Left cardiac atrium (tissue), 4 donors: Measurements from ENCODE around the gene DOCK9. TPM values are rescaled to one million over a fixed set of nuclear protein-coding genes. Genes with fewer than 3 reads are reported as not detected.
A peak's percentile ranks its signal among the peaks of the same experiment; 100 is the strongest.

Experiments used
- ATAC-seq, 2 donors: fragments of 200-7000 bp; cut with Tn5 transposase; one replicate each; pipeline ENCODE4 v1.9.1; 2020; ENCODE audit warnings: mild to moderate bottlenecking in 2 of 2, moderate library complexity in 2 of 2
- DNase-seq: peaks from one replicate; pipeline ENCODE4 v3.0.0-alpha.2; 2020
- intact Hi-C, 2 donors: fragments of 100-400 bp; cut with DNase I; formaldehyde crosslinking; loops; one replicate each; pipeline versions ENCODE4 v1.14.1 to v1.15.1; 2022 to 2023
- total RNA-seq, 2 donors: library from RNA; stranded (reverse); fragmentation: NEBNext Ultra II Directional; extraction: Animal tissue kit (Norgen Biotek cat#: 25700); gene quantifications; one replicate each; pipeline ENCODE4 v1.2.1, GENCODE V29; 2021
- donor health status: DM: no; HTN: yes; CAD: no.
- donor health status: DM: no; HTN: yes; CAD: no; lungs with severe emphysema.
- donor health status: DM: yes; HTN: yes; CAD: no.
- donor health status: Dilated cardiomyopathy.

Gene DOCK9
- total RNA-seq, 2 donors from 2014 or later = 42.1 to 67.5 TPM

DNA sequence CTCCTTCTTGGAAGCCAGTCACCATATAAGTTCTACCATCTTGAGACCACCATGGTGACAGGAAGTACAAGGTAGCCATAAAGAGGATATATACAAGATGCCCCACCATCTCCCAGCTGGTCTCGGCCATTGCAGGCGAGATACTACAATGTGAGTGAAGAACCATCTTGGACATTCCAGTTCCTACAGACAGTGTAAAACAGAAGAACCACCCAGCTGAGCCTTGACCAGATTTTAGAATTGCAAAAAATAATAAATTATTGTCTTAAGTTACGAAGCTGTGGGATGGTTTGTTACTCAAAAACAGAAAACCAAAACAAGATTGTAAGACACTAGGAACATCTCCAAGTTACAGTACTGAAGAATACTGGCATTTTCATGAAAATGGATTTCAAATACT, 43.6 kb downstream of the DOCK9 start:
- DNase-seq (no peak), ATAC-seq (no peak)
- intact Hi-C loops = no loop called here

DNA sequence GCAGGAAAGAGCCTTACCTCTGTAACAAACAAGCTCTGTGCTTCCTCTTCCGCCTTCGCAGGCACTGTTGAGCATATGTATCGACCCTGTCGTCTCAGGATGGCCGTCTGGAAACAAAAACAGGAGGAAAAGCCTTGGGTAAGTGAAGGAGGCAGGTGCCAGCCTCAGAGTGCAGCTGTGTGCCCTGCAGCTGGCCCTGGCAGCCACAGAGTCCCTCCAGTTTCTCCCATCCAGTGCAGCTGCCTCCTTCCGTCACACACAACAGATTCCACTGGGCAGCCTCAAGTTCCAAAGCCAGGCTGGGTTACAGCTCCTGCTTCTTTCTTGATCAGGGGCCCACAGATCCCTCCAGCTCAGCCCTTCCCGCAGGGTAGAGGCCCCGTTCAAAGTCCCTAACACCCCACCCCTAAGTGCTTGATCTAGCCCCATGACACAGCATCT, 47.7 kb downstream of the DOCK9 start:
- intact Hi-C loops = no loop called here
- ATAC-seq (no peak), DNase-seq (no peak)

DNA sequence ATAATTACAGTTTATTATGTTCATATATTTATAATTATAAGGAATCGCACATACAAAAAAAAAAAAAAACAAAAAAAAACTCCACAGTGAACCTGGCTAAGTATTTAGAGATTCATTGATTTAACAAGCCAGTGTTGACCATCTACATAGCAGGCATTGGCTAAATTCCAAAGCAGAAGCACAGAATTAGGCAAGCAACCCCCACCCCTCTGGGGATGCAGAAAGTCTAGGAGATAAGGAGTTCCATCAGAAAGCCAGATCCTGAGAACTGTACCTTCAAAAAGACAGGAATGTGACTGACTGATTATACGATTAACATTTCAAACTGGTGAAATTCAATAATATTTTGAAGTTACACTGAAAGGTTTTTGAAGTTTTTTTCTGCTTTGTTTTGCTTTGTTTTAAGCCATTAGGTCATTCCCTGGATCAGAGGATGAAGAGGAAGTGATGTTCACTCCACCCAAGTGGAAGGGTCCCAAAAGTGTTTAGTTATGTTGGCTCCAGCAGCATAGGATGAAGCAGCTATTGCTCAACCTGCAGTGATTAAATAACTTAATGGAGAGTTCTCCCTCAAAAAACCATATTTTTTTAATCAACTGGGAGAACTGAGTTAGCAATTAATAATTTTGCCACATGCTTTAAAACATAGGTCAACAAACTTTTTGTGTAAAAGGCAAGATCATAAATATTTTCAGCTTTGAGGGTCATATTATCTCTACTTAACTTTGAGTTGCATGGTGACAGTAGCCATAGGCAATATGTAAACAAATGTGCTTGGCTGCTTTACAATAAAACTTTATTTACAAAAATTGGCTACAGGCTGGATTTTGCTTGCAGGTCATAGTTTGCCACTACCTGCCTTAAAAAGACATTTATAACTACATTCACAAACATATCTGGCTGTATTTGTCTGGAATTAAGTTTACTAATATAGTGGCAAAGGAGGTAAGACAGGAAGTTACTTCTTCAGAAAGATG, 49.6 kb downstream of the DOCK9 start:
- DNase-seq (peak; percentile 48), ATAC-seq (peak; percentile 85 to 96)

DNA sequence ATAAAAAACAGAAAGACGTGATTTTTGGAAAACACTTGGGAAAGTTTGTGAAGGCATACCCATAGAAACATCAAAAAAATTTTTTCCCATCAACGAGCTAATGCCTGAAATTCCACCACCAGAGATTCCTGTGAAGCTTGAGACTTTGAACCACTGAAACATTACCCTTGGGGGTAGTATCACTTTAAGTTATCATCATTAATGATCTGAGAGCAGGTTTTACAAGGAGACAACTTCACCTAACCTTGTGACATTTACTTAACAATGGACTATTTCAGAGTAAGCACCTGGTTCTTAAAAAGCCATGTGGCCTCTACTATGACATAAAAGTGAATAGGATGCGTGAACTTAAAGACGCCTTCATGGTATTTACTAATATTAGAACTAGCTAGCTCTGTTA, 51.9 kb downstream of the DOCK9 start:
- intact Hi-C loops = no loop called here
- ATAC-seq (no peak), DNase-seq (no peak)

More for the DNA sequence above, 49.6 kb downstream of the DOCK9 start:
- intact Hi-C loops = no loop called here

DNA sequence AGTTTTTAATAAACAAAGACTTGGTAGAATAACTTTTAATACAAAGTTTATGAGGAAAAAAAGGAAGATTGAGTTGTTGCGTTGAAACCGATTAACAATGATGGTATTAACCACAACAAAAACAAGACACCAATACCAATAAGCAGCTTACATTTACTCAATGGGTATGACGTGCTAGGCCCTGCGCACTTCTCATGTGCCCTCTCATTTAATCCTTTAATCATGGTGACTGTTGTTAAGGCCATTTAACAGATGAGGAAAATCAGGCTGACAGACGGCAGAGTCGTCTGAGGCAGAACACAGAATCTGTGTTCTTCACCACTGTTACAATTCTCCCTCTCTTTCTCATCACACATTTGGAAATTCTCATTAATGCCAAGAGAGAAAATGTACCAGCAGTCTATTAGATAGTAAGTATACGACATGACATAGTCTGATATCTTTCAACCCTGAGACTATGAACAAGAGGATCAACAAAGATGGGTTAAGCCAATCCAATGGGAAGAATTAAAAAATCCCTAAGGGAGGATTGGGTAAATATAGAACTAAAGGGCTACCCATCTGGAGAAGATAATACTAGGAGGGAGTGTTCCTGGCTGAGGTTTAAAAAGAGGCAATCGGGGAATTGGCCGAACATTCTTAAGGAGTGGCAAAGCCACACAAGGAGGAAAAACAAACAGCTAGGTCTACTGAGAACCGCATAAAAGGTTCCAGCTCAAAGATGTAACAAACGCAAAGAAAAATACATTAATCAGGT, 54.0 kb downstream of the DOCK9 start:
- peak in 1 of 2 donors; percentile 56 for ATAC-seq
- DNase-seq = no peak
- intact Hi-C loops = no loop called here

DNA sequence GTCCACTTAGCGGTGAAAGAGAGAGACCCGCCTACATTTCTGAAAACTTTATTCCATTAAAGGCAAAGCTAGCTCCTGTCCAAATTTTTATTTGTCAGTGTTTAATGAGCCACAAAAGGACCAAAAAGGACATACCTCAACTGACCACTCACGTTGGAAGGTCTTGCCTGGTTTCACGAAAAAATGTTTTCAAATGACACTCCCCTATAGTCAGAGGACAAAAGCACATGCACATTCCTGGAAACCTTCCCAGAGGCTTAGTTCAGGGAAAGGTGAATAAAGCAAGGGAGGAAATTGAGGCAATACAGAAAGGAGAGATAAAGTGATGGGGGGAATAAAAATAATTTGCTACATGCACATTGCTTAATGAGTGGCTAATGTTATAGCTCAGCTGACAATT, 55.6 kb downstream of the DOCK9 start:
- no peak for DNase-seq
- ATAC-seq = no peak
- intact Hi-C loops = no loop called here

DNA sequence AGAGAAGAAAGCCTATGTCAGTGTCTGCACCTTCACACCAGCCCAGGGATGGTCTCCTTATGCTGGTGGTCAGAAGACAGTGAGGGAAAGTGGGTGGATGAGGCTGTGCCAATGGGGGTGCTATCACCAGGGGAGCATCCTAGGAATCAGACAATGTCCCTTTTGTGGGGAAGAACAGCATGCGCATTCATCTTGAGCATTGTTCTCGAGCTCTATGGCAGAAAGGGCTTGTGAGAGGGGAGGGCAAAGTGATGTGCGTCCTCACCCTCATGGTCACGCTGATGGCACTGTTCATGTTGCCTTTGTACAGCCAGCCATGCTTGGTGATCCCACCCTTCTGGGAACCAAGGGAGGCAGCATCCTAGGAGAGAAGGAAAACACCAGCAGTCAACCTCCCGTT, 56.1 kb downstream of the DOCK9 start:
- ATAC-seq = no peak
- intact Hi-C loops = no loop called here
- DNase-seq = no peak

DNA sequence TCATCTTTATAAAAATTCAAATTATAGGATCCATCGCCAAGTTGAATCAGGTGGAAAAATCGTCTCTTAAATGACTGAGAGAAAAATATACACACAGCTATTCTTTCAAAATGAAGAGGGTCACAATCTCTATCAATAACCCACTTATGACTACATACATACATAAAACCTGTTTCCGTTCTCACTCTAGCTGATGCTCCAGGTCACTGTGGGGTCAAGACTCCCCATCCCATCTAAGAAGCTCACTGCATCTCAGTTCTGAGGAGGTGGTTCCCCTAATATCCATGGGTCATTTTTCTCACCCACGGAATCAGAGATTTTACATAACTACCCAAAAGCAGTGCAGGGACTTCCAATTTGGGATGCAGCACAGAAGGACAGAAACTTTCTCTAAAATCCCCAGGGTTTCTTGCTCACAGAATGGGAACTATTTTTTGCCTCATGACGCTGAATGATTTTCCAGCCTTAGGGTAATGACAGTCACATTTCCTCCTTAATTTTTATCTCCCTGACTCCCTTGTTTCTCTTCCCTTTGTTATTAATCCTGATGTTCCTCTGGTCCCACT, 56.8 kb downstream of the DOCK9 start:
- no peak for DNase-seq
- ATAC-seq = no peak
- intact Hi-C loops = no loop called here

DNA sequence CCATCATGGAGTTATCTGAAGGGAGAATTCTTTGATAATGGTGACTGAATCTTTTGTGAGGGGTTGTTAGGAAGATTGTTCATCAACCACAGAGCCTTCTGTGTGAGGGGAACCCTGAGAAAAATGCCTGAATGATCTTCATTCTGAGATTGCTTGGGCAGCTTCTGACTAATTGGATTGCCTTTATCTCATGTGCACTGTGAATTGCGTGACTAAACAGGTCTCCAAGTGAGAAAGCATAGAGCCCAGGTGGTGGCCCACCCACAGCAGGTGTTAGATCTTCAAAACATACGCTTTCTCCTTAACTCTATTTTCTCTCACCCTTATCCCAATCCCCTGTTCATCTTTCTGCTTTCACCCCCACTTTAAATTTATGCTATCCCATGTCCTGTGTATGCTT, 58.3 kb downstream of the DOCK9 start:
- DNase-seq = no peak
- ATAC-seq = no peak
- intact Hi-C loops = loop anchor here in 1 of 2 donors (10.0 kb wide), 1 partner anchor 45 kb away; no protein-coding TSS in a partner anchor

DNA sequence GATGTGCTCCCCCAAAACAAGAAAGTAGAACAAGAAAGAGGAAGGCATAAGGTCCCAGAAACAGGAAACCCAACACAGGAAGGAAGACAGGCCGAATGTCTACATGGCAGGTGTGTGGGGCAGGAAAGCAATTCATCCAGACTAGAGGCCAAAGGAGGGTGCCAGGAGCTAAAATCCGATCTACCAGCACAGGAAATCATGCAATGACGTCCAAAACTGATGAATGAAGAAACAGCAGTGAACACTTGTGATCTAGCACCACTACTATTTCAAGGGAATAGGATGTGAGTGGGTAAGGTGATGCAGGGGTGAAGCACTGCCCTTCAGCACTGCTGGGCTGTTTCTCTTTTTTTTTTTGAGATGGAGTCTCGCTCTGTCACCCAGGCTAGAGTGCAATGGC, 59.1 kb downstream of the DOCK9 start:
- DNase-seq = no peak
- ATAC-seq = no peak
- intact Hi-C loops = loop anchor here in 1 of 2 donors (10.0 kb wide), 1 partner anchor 46 kb away; no protein-coding TSS in a partner anchor

DNA sequence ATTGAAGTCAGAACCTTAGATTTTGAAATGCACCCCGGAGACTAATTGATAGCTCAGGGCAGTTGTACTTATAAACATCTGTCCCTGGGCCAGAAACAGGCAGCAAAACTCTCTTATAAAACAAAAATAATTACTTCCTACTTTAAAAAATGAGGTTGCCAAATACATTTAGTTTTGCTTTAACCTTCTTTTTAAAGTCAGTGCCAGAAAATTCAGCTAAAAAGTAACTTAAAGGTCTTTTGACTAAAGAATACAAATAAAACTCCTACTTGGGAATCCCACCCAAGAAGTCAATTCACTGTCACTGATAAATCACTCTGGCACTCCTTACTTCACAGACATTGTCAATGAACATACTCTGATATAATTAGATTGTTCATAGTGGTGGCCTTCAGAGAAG, 60.7 kb downstream of the DOCK9 start:
- DNase-seq = no peak
- ATAC-seq = no peak
- intact Hi-C loops = loop anchor here in 1 of 2 donors (10.0 kb wide), 1 partner anchor 48 kb away; no protein-coding TSS in a partner anchor

DNA sequence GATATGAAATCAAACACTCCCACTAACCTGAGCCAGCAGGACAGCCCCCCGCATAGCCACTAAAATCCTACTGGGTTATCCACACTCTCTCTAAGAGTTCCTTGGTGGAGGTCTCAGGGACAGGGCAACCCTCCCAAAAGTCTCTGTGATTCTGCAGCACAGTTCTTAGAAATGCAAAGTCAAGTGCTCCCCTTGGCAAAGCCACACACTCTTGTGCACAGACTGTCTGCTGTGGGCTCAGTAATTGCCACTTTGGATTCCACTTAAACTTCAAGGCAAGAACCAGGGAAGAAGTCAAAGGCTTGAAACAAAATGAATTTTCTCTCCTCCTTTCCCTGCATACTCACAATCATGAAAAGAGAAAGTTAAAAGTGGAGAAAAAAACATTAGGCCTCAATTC, 61.5 kb downstream of the DOCK9 start:
- intact Hi-C loops = loop anchor here in 1 of 2 donors (10.0 kb wide), 1 partner anchor 48 kb away; no protein-coding TSS in a partner anchor
- ATAC-seq = no peak

DNA sequence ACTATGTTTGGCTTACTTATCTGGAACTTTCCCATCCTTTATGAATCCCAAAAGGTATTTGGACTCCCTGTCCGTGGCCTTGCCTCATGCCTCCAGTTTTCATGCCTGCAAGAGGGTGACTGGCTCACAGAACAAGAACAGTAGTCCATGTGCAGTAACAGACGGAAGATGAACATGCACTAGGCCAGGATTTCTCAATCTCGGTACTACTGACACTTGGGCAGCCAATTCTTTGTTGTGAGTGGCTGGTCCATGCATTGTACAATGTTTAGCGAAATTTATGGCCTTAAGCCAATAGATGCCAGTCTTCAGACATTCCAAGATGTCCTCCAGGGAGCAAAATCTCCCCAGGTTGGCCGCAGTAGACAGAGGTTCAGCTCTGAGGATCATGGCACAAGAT, 61.9 kb downstream of the DOCK9 start:
- intact Hi-C loops = loop anchor here in 1 of 2 donors (10.0 kb wide), 1 partner anchor 49 kb away; no protein-coding TSS in a partner anchor
- no peak for ATAC-seq
- DNase-seq = no peak

More for the DNA sequence above, 61.5 kb downstream of the DOCK9 start:
- DNase-seq = no peak

DNA sequence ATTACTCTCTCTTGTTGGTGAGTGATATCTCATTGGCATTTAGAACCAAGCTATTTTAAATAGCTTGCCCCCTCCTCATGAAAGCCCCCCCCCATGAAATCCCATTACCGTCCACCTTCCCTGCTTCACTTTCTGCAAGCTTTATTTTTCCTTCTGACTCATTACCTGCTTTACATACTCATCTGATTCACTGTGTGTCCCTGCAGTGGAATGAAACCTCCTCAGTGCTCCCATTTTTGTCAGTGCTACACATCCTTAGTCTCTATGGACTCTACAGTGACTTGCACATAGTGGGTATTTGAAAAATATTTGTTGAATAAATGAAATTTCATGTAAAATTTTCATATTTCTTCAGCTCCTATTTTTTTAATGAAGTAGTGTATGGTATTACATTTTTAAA, 62.3 kb downstream of the DOCK9 start:
- DNase-seq (no peak), ATAC-seq (no peak)
- intact Hi-C loops = loop anchor here in 1 of 2 donors (10.0 kb wide), 1 partner anchor 49 kb away; no protein-coding TSS in a partner anchor

DNA sequence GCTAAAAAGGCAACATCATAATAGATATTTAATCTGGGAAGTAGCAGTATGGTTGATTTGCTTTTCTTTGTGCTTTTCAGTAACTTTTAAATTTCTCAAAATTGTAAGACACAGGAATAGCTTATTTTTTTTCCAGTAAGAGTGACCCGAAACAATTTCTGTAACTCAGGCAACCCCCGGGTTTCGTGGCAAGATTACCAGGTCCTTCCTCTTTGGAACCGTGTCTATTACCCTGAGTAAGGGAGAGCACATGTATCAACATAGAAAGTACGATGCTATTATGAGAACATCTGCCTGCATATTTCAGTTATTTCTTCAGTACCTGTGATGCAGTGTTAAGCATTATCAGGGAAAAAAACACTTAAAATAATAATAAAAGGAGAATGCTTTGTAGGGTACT, 64.1 kb downstream of the DOCK9 start:
- no peak for DNase-seq
- intact Hi-C loops = loop anchor here in 1 of 2 donors (10.0 kb wide), 1 partner anchor 51 kb away; no protein-coding TSS in a partner anchor
- ATAC-seq = no peak

DNA sequence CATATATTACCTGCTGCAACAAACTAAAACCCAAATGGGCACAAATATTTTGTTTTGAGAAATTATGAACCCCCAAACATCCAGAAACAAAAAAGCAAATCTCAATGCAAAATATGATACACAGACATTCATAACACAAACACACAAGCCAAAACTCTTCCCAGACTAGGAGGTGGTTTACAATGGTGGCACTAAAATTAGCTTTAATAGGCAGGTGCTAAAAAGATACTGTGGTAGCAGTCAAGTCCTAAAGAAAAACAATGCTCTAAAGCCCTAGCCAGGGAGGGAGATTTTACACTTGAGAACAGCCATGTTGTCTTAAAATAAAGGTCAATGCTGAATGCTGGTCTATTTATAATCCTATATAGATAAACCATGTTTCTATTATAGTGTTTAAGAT, 65.0 kb downstream of the DOCK9 start:
- intact Hi-C loops = loop anchor here in 1 of 2 donors (10.0 kb wide), 1 partner anchor 52 kb away; no protein-coding TSS in a partner anchor
- ATAC-seq = no peak
- DNase-seq = no peak

DNA sequence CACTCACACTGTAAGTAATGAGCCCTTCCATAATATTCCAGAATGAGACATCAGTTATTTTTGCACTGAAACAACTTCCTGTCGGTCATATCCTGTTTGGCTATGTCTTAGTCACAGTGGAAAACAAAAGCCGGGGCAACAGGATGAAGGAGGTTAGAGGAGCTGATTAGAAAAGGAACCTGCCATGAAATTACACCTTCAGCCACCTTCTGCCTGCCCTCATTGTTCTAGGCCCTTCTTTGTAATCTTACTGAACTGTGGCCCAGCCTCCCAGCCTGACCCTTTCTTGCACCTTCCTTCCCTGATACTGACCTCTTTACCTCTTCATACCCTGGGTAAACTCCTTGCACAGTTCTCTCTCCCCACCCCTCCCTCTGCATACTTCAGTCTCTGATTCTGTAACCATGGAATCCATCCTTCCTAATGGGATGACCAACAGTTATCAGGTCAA, 67.3 kb downstream of the DOCK9 start:
- intact Hi-C loops = loop anchor here in 1 of 2 donors (10.0 kb wide), 1 partner anchor 54 kb away; no protein-coding TSS in a partner anchor
- ATAC-seq (peak; percentile 76 to 85), DNase-seq (peak; percentile 37)

DNA sequence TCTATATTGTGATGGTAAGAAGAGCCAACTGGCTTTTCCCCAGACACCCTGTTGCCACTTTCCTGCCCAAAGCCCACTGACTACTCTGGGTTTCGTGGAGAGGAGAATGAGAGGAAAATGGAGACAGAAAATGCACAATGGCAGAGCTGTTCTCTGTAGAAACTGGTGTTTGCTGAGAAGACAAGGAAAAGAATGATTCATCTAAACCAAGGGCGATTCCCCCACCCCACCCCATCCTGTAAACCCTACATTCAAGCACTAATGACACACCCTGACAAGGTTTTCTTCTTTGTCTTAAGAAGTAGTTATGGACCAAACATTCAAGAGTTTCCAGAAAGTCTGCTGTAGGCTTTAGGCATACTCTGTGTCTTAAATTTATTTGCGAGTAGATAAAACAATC, 68.8 kb downstream of the DOCK9 start:
- intact Hi-C loops = no loop called here
- ATAC-seq (no peak), DNase-seq (no peak)
